ENCODE results near the gene CDK18. TPM values are rescaled to one million over a fixed set of nuclear protein-coding genes. Genes with fewer than 3 reads are reported as not detected.

CDK18 gene
- total RNA-seq, 1 donor from 2014 or later = 2.6 TPM

DNA sequence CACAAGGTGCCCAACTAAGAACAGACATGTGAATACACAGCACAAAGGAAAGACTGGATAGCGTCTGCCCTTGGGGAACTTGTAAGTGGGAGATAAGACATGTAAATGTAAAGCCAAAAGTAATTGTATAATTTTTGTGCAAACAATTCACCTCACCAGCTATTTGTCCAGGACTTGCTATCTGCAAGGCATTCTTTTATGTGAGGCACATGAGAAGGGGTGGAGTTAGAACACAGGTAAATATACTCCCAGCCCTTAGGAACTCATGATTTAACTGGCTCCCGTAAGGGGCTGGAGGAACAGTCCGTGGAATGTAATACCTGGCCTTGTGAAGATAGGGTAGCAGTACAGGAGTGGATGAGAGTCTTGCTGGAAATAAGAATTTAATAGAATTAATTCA is 61.3 kb downstream of the CDK18 start:
- DNase-seq (no peak), ATAC-seq (ENCODE audit: low read depth) (no peak)
- H3K9me3 Mint-ChIP-seq = peaks cover 11% of the 10 kb centered on the region
- intact Hi-C loops (cut with micrococcal nuclease) = loop anchor here (5.0 kb wide), 1 partner anchor 38 kb away; no protein-coding TSS in a partner anchor
- H3K4me3 Mint-ChIP-seq = no peak overlapping the region
- H3K27ac Mint-ChIP-seq = no peak overlapping the region
- TF ChIP-seq, protein P1, sequence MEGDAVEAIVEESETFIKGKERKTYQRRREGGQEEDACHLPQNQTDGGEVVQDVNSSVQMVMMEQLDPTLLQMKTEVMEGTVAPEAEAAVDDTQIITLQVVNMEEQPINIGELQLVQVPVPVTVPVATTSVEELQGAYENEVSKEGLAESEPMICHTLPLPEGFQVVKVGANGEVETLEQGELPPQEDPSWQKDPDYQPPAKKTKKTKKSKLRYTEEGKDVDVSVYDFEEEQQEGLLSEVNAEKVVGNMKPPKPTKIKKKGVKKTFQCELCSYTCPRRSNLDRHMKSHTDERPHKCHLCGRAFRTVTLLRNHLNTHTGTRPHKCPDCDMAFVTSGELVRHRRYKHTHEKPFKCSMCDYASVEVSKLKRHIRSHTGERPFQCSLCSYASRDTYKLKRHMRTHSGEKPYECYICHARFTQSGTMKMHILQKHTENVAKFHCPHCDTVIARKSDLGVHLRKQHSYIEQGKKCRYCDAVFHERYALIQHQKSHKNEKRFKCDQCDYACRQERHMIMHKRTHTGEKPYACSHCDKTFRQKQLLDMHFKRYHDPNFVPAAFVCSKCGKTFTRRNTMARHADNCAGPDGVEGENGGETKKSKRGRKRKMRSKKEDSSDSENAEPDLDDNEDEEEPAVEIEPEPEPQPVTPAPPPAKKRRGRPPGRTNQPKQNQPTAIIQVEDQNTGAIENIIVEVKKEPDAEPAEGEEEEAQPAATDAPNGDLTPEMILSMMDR (IDR thresholded peaks at IDR 0.05) = no peak
- peaks cover 32% of the 10 kb centered on the region for H3K27me3 Mint-ChIP-seq
- ChIA-PET POLR2A (no interaction called here), CTCF (no interaction called here)
- no peaks in the 10 kb centered on the region for H3K36me3 Mint-ChIP-seq (ENCODE audit: low read depth)
- peaks cover 8% of the 10 kb centered on the region for H3K4me1 Mint-ChIP-seq

DNA sequence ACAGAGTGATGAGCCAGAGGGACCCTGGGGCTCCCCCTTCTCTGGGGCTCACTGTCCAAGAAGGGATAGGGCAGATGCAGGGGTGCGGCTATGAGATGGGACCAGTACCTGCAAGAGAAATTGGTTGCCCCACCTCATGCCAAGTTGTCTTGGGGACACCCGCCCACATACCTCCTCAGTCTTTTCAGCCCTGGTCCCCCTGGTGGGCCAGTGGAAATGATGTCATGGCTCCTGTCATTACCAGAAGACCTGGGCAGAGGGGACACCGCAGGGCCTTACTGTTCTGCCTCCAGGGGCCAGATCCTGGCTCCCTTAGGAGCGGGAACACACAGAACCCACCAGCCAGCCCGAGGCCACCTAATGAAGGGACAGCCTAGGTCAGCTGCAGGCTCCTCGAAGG is 63.2 kb downstream of the CDK18 start:
- no peaks in the 10 kb centered on the region for H3K9me3 Mint-ChIP-seq
- H3K27ac Mint-ChIP-seq = no peak overlapping the region
- TF ChIP-seq, protein P1 (IDR thresholded peaks at IDR 0.05) = no peak
- no peaks in the 10 kb centered on the region for H3K36me3 Mint-ChIP-seq (ENCODE audit: low read depth)
- DNase-seq = no peak
- H3K27me3 Mint-ChIP-seq = peaks cover 40% of the 10 kb centered on the region
- intact Hi-C loops (cut with micrococcal nuclease) = loop anchor here (5.0 kb wide), 1 partner anchor 40 kb away; no protein-coding TSS in a partner anchor
- peaks cover 6% of the 10 kb centered on the region for H3K4me1 Mint-ChIP-seq
- H3K4me3 Mint-ChIP-seq = no peak overlapping the region
- no peak for ATAC-seq (ENCODE audit: low read depth)
- ChIA-PET POLR2A (no interaction called here), CTCF (interaction anchor here (1.1 to 1.3 kb wide), 2 partner anchors 43 to 91 kb away, joined by 3 to 5 read pairs; no protein-coding TSS in a partner anchor)

DNA sequence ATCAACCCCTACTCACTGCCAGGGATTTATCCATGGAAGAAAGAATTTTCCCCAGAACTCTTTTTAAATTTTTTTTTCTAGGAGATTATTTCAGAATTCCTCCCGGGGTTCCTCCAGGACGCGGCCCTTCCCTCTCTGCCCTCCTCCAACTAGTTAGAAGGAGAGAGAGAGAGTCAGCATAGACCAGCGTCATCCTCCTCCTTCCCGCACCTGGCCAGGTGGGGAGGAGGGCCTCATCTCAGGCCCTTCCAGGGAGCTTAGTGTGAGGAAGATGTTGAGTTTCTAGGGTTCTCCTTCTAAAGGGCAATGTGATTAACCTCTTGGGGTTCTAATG is 63.6 kb downstream of the CDK18 start:
- intact Hi-C loops (cut with micrococcal nuclease) = loop anchor here (5.0 kb wide), 1 partner anchor 41 kb away; no protein-coding TSS in a partner anchor

DNA sequence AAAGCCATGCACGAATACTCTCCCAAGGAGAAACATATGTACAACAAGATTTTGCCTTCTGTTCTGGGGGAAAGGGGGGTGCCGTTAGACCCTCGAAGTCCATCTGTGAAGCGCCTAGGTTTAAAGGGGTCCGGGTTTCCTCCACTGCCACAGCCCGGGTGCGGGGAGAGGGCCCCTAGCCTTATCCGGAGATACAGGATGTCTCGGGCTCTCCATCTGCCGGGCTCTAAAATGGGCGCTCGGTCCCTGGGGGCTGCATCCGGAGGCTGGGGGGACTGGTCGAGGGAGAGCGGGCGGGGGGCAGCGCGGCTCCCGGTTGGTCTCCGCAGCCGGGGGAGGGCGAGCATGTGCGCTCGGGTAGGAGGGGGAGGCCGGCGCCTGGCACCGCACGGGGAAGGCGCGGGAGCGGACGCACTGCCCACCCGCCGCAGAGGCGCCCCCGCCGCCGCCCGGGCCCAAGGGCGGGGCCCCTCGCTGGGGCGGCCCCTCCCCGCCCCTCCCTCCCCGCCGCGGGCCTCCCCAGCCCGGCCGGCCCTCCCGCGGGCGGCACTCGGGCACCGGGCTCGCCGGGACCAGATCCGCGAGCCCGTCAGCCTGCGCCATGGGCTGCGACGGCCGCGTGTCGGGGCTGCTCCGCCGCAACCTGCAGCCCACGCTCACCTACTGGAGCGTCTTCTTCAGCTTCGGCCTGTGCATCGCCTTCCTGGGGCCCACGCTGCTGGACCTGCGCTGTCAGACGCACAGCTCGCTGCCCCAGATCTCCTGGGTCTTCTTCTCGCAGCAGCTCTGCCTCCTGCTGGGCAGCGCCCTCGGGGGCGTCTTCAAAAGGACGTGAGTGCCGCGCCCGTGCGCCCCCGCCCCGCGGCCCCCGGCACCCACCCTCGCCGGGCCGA is 64.2 kb downstream of the CDK18 start:
- H3K4me1 Mint-ChIP-seq = peaks cover 6% of the 10 kb centered on the region
- ATAC-seq (ENCODE audit: low read depth) = peak; percentile 64
- H3K4me3 Mint-ChIP-seq = peak overlapping the region; percentile 75
- intact Hi-C loops (cut with micrococcal nuclease) = loop anchor here (5.0 kb wide), 1 partner anchor 41 kb away; no protein-coding TSS in a partner anchor
- ChIA-PET POLR2A (interaction anchor here (0.5 to 0.6 kb wide), 2 partner anchors 60 to 139 kb away, joined by 4 to 6 read pairs; no protein-coding TSS in a partner anchor), CTCF (interaction anchor here (1.0 to 1.6 kb wide), 4 partner anchors 24 to 64 kb away, joined by 3 to 4 read pairs (median 4); partner anchors contain the start of gene ELK4)
- H3K36me3 Mint-ChIP-seq (ENCODE audit: low read depth) = no peaks in the 10 kb centered on the region
- TF ChIP-seq, protein P1 (IDR thresholded peaks at IDR 0.05) = no peak
- no peak overlapping the region for H3K27ac Mint-ChIP-seq
- no peaks in the 10 kb centered on the region for H3K9me3 Mint-ChIP-seq
- DNase-seq = peak; percentile 29
- H3K27me3 Mint-ChIP-seq = peaks cover 46% of the 10 kb centered on the region

More for the DNA sequence above, 63.6 kb downstream of the CDK18 start:
- DNase-seq (no peak), ATAC-seq (ENCODE audit: low read depth) (no peak)
- H3K9me3 Mint-ChIP-seq = no peaks in the 10 kb centered on the region
- peaks cover 43% of the 10 kb centered on the region for H3K27me3 Mint-ChIP-seq
- TF ChIP-seq, protein P1 (IDR thresholded peaks at IDR 0.05) = no peak
- CTCF ChIA-PET = interaction anchor here (1.3 kb wide), 1 partner anchor 91 kb away, joined by 3 read pairs; no protein-coding TSS in a partner anchor
- H3K27ac Mint-ChIP-seq = no peak overlapping the region
- POLR2A ChIA-PET = no interaction called here
- H3K4me3 Mint-ChIP-seq = peak overlapping the region; percentile 64
- H3K4me1 Mint-ChIP-seq = peaks cover 6% of the 10 kb centered on the region
- no peaks in the 10 kb centered on the region for H3K36me3 Mint-ChIP-seq (ENCODE audit: low read depth)

Measured in activated B cell treated with CpG ODN at 0.5 μM for 24 hours (primary cell).